GM21737 (cell line): Measurements from ENCODE around the gene NOSIP.

Source experiments
- ATAC-seq: cut with Tn5 transposase; IDR thresholded peaks from one replicate; pipeline ENCODE4 v1.9.1; 2021; ENCODE audit warnings: mild to moderate bottlenecking, moderate library complexity; ENCODE audit not compliant: unreplicated experiment

NOSIP gene

GRCh38 chr19:49514151-49514550 is 66.2 kb downstream of the NOSIP start:
- ATAC-seq = no peak

GRCh38 chr19:49513746-49514118 is 66.6 kb downstream of the NOSIP start:
- no peak for ATAC-seq

GRCh38 chr19:49512970-49513745 is 67.2 kb downstream of the NOSIP start:
- no peak for ATAC-seq

- ATAC-seq = no peak
Measured at GRCh38 chr19:49507803-49508494, 72.4 kb downstream of the NOSIP start.

- ATAC-seq = no peak
Measured at GRCh38 chr19:49506575-49507105, 73.7 kb downstream of the NOSIP start.
